GM23338 (cell line): ENCODE measurements around the gene HSDL1.

Source experiments
- EZH2 ChIP-seq: fragments of 200-600 bp; sonication (generic); IDR thresholded peaks from one replicate; pipeline ENCODE4 v1.8.0; 2017; ENCODE audit warnings: antibody characterized with exemption, mild to moderate bottlenecking, low read depth; ENCODE audit not compliant: unreplicated experiment
- NANOG ChIP-seq: IDR thresholded peaks from 2 replicates; pipeline ENCODE4 v1.6.1; 2016; ENCODE audit warnings: antibody characterized with exemption, borderline replicate concordance
- POLR2AphosphoS5 ChIP-seq: IDR thresholded peaks from 2 replicates; pipeline ENCODE4 v1.6.1; 2016; ENCODE audit warnings: antibody characterized with exemption, low read depth
- ZNF114 ChIP-seq: fragments of 250-450 bp; sonication (Bioruptor Pico); IDR thresholded peaks from 2 replicates; pipeline ENCODE4 v1.5.0; 2020; ENCODE audit warnings: mild to moderate bottlenecking, moderate library complexity
- ZNF331 ChIP-seq: fragments of 250-450 bp; sonication (Bioruptor Pico); IDR thresholded peaks from 2 replicates; pipeline ENCODE4 v1.5.0; 2020; ENCODE audit warnings: low read depth, mild to moderate bottlenecking, moderate library complexity
- TF ChIP-seq, protein P1 (sequence below), 2 experiments: fragments of 200-600 bp in 1 of 2; sonication (generic) in 1 of 2; conservative IDR thresholded peaks; 2 replicates each; pipeline versions ENCODE4 v1.5.1 to v1.6.1; 2016 to 2017; ENCODE audit warnings: antibody characterized with exemption in 2 of 2, low read depth in 2 of 2, mild to moderate bottlenecking in 2 of 2, moderate library complexity in 1 of 2
- TF ChIP-seq, protein P2 (sequence below): IDR thresholded peaks from one replicate; pipeline ENCODE4 v1.6.1; 2018; ENCODE audit warnings: antibody characterized with exemption; ENCODE audit not compliant: unreplicated experiment

DNA sequence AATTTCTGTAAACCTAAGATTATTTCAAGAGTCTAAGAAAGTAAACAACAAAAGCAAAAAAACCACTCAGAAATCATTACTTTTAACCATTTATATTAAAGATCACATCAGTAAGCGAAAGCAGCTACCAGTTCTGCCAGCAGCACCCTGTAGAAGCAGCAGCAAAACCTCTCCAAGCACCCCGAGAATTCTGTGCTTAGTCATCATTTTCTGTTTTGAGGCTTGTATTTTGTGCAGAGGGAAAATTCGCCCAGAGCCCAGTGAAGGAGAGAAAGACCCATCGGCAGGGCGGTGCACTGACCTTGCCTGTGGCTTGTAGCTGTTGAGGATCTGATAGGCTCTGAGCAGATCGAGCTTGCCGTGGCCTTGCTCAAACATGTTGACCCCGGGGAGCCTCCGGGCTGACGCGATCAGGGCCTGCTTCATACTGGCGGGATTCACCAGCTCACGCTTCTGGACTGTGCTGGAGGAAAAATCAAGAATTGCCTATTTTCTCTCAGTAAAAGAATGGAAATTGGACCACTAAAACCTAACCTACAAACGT is 63.5 kb downstream of the HSDL1 start:
- TF ChIP-seq ZNF331 (no peak), EZH2 (no peak), ZNF114 (CRISPR knock-in tag) (no peak), NANOG (no peak), POLR2AphosphoS5 (no peak)
- TF ChIP-seq, protein P1, sequence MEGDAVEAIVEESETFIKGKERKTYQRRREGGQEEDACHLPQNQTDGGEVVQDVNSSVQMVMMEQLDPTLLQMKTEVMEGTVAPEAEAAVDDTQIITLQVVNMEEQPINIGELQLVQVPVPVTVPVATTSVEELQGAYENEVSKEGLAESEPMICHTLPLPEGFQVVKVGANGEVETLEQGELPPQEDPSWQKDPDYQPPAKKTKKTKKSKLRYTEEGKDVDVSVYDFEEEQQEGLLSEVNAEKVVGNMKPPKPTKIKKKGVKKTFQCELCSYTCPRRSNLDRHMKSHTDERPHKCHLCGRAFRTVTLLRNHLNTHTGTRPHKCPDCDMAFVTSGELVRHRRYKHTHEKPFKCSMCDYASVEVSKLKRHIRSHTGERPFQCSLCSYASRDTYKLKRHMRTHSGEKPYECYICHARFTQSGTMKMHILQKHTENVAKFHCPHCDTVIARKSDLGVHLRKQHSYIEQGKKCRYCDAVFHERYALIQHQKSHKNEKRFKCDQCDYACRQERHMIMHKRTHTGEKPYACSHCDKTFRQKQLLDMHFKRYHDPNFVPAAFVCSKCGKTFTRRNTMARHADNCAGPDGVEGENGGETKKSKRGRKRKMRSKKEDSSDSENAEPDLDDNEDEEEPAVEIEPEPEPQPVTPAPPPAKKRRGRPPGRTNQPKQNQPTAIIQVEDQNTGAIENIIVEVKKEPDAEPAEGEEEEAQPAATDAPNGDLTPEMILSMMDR (conservative IDR thresholded peaks at IDR 0.05; ENCODE audit: low read depth in 2 of 2): no peak
- TF ChIP-seq, protein P2, sequence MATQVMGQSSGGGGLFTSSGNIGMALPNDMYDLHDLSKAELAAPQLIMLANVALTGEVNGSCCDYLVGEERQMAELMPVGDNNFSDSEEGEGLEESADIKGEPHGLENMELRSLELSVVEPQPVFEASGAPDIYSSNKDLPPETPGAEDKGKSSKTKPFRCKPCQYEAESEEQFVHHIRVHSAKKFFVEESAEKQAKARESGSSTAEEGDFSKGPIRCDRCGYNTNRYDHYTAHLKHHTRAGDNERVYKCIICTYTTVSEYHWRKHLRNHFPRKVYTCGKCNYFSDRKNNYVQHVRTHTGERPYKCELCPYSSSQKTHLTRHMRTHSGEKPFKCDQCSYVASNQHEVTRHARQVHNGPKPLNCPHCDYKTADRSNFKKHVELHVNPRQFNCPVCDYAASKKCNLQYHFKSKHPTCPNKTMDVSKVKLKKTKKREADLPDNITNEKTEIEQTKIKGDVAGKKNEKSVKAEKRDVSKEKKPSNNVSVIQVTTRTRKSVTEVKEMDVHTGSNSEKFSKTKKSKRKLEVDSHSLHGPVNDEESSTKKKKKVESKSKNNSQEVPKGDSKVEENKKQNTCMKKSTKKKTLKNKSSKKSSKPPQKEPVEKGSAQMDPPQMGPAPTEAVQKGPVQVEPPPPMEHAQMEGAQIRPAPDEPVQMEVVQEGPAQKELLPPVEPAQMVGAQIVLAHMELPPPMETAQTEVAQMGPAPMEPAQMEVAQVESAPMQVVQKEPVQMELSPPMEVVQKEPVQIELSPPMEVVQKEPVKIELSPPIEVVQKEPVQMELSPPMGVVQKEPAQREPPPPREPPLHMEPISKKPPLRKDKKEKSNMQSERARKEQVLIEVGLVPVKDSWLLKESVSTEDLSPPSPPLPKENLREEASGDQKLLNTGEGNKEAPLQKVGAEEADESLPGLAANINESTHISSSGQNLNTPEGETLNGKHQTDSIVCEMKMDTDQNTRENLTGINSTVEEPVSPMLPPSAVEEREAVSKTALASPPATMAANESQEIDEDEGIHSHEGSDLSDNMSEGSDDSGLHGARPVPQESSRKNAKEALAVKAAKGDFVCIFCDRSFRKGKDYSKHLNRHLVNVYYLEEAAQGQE: no peak
